ENCODE results near the gene IKZF1. TPM values are rescaled to one million over a fixed set of nuclear protein-coding genes. Genes with fewer than 3 reads are reported as not detected.

IKZF1 gene
- total and polyA plus RNA-seq, 9 of the 15 experiments (the other 6 are each of a cell fraction or from before 2014, with no cell fraction given): 12.6 to 85.3 (median 44.7) TPM

- 0 out of 4 replicates have a peak, but pooled peaks of 1 of the 2 experiments have one; percentile 38 for TF ChIP-seq SIN3A (IDR thresholded peaks at IDR 0.05; ENCODE audit: borderline replicate concordance in 2 of 2, control insufficient read depth in 1 of 2, low read depth in 2 of 2, low read length in 2 of 2)
- TF ChIP-seq, protein P1, sequence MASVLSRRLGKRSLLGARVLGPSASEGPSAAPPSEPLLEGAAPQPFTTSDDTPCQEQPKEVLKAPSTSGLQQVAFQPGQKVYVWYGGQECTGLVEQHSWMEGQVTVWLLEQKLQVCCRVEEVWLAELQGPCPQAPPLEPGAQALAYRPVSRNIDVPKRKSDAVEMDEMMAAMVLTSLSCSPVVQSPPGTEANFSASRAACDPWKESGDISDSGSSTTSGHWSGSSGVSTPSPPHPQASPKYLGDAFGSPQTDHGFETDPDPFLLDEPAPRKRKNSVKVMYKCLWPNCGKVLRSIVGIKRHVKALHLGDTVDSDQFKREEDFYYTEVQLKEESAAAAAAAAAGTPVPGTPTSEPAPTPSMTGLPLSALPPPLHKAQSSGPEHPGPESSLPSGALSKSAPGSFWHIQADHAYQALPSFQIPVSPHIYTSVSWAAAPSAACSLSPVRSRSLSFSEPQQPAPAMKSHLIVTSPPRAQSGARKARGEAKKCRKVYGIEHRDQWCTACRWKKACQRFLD (CRISPR knock-in tag; IDR thresholded peaks at IDR 0.05): no peak
- no peak for TF ChIP-seq PKNOX1 (IDR thresholded peaks at IDR 0.05)
- no peak for TF ChIP-seq BRF1 (IDR thresholded peaks at IDR 0.05; ENCODE audit: borderline replicate concordance, extremely low read depth, insufficient read length)
- TF ChIP-seq, protein P2, sequence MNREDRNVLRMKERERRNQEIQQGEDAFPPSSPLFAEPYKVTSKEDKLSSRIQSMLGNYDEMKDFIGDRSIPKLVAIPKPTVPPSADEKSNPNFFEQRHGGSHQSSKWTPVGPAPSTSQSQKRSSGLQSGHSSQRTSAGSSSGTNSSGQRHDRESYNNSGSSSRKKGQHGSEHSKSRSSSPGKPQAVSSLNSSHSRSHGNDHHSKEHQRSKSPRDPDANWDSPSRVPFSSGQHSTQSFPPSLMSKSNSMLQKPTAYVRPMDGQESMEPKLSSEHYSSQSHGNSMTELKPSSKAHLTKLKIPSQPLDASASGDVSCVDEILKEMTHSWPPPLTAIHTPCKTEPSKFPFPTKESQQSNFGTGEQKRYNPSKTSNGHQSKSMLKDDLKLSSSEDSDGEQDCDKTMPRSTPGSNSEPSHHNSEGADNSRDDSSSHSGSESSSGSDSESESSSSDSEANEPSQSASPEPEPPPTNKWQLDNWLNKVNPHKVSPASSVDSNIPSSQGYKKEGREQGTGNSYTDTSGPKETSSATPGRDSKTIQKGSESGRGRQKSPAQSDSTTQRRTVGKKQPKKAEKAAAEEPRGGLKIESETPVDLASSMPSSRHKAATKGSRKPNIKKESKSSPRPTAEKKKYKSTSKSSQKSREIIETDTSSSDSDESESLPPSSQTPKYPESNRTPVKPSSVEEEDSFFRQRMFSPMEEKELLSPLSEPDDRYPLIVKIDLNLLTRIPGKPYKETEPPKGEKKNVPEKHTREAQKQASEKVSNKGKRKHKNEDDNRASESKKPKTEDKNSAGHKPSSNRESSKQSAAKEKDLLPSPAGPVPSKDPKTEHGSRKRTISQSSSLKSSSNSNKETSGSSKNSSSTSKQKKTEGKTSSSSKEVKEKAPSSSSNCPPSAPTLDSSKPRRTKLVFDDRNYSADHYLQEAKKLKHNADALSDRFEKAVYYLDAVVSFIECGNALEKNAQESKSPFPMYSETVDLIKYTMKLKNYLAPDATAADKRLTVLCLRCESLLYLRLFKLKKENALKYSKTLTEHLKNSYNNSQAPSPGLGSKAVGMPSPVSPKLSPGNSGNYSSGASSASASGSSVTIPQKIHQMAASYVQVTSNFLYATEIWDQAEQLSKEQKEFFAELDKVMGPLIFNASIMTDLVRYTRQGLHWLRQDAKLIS (CRISPR knock-in tag; IDR thresholded peaks at IDR 0.05): no peak
- no peak for TF ChIP-seq TBP (optimal IDR thresholded peaks at IDR 0.05; ENCODE audit: low read depth, low read length)
- no peak for TF ChIP-seq SOX6 (IDR thresholded peaks at IDR 0.05)
- peak; percentile 17 to 68; a peak in 3 of 4 replicates for TF ChIP-seq MAZ (CRISPR knock-in tag; conservative IDR thresholded peaks at IDR 0.05 in 1 of 2, IDR thresholded peaks at IDR 0.05 in 1 of 2)
- TF ChIP-seq ZNF695 (CRISPR knock-in tag; IDR thresholded peaks at IDR 0.05): no peak
- TF ChIP-seq MCM5 (IDR thresholded peaks at IDR 0.05; ENCODE audit: low read depth): no peak
- no peak for TF ChIP-seq CHD1 (IDR thresholded peaks at IDR 0.05; ENCODE audit: low read length)
- TF ChIP-seq ZZZ3 (IDR thresholded peaks at IDR 0.05): no peak
- TF ChIP-seq, protein P3, sequence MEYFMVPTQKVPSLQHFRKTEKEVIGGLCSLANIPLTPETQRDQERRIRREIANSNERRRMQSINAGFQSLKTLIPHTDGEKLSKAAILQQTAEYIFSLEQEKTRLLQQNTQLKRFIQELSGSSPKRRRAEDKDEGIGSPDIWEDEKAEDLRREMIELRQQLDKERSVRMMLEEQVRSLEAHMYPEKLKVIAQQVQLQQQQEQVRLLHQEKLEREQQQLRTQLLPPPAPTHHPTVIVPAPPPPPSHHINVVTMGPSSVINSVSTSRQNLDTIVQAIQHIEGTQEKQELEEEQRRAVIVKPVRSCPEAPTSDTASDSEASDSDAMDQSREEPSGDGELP (CRISPR knock-in tag; IDR thresholded peaks at IDR 0.05; ENCODE audit: borderline replicate concordance): peak; percentile 67
- TF ChIP-seq FOSL1 (tag; conservative IDR thresholded peaks at IDR 0.05): peak; percentile 70
- TF ChIP-seq, protein P4, sequence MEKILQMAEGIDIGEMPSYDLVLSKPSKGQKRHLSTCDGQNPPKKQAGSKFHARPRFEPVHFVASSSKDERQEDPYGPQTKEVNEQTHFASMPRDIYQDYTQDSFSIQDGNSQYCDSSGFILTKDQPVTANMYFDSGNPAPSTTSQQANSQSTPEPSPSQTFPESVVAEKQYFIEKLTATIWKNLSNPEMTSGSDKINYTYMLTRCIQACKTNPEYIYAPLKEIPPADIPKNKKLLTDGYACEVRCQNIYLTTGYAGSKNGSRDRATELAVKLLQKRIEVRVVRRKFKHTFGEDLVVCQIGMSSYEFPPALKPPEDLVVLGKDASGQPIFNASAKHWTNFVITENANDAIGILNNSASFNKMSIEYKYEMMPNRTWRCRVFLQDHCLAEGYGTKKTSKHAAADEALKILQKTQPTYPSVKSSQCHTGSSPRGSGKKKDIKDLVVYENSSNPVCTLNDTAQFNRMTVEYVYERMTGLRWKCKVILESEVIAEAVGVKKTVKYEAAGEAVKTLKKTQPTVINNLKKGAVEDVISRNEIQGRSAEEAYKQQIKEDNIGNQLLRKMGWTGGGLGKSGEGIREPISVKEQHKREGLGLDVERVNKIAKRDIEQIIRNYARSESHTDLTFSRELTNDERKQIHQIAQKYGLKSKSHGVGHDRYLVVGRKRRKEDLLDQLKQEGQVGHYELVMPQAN (IDR thresholded peaks at IDR 0.05; ENCODE audit: borderline replicate concordance): peak; percentile 12; the same call in 1 of the 2 replicates
- no peak for TF ChIP-seq SAFB2 (IDR thresholded peaks at IDR 0.05; ENCODE audit: borderline replicate concordance, low read depth, low read length, severe bottlenecking)
- peak; percentile 88 for TF ChIP-seq ARID1B (IDR thresholded peaks at IDR 0.05)
- peak; percentile 47; the same call in 1 of the 2 replicates for TF ChIP-seq NFIC (IDR thresholded peaks at IDR 0.05)
- TF ChIP-seq DIDO1 (tag; IDR thresholded peaks at IDR 0.05; ENCODE audit: low read depth): no peak
Measured at GRCh38 chr7:50355817-50356178, 51.3 kb downstream of the IKZF1 start (continued).
